ENCODE results near the gene TRAFD1.
"Not testable (repeated sequence)": the region's sequence is repeated elsewhere in the genome, so short reads cannot be mapped to it uniquely, and the experiment has no call there.

The TRAFD1 gene, protein sequence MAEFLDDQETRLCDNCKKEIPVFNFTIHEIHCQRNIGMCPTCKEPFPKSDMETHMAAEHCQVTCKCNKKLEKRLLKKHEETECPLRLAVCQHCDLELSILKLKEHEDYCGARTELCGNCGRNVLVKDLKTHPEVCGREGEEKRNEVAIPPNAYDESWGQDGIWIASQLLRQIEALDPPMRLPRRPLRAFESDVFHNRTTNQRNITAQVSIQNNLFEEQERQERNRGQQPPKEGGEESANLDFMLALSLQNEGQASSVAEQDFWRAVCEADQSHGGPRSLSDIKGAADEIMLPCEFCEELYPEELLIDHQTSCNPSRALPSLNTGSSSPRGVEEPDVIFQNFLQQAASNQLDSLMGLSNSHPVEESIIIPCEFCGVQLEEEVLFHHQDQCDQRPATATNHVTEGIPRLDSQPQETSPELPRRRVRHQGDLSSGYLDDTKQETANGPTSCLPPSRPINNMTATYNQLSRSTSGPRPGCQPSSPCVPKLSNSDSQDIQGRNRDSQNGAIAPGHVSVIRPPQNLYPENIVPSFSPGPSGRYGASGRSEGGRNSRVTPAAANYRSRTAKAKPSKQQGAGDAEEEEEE

DNA sequence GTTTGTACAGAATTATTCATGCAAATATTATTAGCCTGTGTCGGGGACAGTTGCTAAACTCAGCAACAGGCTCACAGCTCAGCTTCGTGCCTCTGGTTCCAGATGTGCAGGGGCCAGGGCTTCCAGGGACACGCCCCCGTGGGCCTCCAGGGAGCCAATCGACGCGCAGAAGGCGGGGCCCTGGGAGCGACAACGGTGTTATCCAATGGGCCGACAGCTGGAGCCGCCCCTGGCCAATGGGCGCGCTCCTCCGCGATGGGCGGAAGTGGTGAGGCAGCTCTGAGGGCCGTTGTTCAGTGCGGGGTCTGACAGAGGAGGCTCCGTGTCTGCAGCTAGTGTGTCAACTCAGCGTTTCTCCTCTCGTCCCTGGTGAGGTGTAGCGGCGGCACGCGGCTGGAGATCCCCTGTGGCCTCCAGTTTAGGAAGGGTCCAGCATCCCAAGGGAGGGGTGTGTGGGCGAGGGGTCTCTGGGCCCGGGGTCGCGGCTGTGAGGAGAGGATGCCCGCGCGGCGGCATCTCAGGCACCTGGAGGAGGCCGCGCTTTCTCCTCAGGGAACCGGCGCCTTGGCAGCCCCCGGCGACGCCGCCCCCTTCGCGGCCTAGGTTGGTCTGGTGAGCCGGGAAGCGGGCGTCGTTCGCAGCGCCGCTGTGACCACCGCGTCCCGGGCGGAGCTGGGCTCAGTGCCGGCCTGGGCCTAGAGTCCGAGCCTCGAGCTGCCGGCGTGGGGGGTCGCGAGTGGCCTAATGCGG, at the start of gene TRAFD1:
Gene TRAFD1 (plus strand): TSS at position 311 of the 750 bp plus-strand sequence. CDS start 4,963 bp downstream, outside the sequence.
- ATAC-seq (peak; percentile 100), DNase-seq (ENCODE audit: low spot score in 2 of 2) (peak; percentile 97 to 99)
- peak within 1 kb of the TSS; percentile 43 for H3K27ac Mint-ChIP-seq
- peaks cover 10% of the 10 kb centered on the region for H3K36me3 Mint-ChIP-seq
- no peaks in the 10 kb centered on the region for H3K9me3 Mint-ChIP-seq
- peaks cover 28% of the 10 kb centered on the region for H3K4me1 Mint-ChIP-seq
- peak within 1 kb of the TSS; percentile 83 for H3K4me3 Mint-ChIP-seq

DNA sequence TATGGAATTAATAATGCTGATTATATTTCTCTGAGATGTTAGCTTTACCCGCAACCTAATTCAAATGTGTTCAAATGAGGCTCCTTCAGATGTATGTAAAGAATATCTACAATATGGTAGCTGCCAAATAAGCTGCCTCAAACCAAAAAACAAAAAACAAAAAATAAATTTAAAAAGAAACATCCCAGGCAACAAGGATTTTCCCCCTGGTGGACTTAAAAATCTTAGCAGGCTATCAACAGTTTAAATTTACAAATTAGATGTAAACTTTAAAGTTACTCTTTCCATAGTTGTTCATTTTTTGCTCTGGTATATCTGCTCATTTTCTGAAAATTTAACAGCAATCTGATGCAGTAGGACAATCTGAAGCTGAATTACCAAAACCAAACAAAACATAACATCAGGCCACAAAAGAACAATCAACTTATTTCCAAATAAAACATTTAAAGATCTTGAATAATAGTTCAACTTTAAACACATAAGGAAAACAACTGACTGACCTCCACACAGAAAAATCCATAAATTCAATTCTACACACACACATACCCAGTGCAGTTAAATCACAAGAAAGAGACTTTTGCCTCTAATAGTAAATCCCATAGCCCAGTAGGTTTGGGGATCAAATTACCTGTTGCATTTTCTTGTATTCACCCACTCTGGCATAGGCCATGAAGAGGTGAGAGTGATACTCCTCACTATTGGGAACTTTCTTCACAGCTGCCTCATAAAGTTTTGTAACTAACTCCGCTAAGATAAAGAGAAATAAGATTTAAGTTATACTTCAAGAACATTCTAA, 38.1 kb upstream of the TRAFD1 start:
- Mint-ChIP-seq H3K36me3 (peaks cover 100% of the 10 kb centered on the region), H3K9me3 (no peaks in the 10 kb centered on the region), H3K4me3 (no peak overlapping the region), H3K27ac (no peak overlapping the region), H3K4me1 (peaks cover 20% of the 10 kb centered on the region)
- DNase-seq (ENCODE audit: low spot score in 2 of 2) (no peak), ATAC-seq (no peak)

DNA sequence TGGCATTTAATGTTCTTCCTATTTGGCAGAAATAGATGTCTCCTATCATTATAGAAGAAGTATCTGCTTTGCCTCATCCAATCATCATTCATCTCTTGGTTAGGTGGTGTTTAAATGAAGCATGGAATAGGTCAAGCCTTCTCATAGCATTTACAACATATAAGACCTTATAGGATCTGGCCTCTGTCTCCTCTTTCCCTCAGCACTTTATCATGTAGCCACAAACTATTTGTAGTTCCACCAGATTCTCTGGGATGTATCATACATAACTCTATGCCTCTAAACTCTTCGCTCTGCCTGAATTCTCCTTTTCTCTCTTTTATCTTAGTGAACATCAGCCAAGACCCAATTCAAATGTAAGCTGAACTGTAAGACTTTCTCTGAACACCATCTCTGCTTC, 37.5 kb upstream of the TRAFD1 start:
- ATAC-seq, result no peak
- Mint-ChIP-seq H3K36me3 (peaks cover 100% of the 10 kb centered on the region), H3K4me3 (no peak overlapping the region), H3K4me1 (peaks cover 16% of the 10 kb centered on the region), H3K27ac (no peak overlapping the region), H3K9me3 (no peaks in the 10 kb centered on the region)
- no peak for DNase-seq (ENCODE audit: low spot score in 2 of 2)

DNA sequence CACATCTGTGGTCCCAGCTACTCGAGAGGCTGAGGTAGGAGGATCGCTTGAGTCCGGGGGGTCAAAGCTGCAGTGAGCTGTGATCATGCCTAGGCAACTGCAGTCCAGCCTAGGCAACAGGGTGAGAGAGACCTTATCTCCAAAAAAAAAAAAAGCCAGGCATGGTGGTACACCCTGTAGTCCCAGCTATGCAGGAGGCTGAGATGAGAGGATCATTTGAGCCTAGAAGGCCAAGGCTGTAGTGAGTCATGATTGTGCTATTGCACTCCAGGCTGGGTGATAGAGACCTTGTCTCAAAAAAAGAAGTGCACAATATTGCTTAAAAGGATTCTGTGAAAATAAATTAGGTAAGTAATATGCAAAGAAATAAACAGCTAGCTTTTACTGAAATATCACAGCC, 33.8 kb upstream of the TRAFD1 start:
- Mint-ChIP-seq H3K9me3 (no peaks in the 10 kb centered on the region), H3K36me3 (peaks cover 92% of the 10 kb centered on the region), H3K4me1 (peaks cover 15% of the 10 kb centered on the region), H3K4me3 (no peak overlapping the region), H3K27ac (no peak overlapping the region)
- DNase-seq (ENCODE audit: low spot score in 2 of 2) (no peak), ATAC-seq (no peak)

DNA sequence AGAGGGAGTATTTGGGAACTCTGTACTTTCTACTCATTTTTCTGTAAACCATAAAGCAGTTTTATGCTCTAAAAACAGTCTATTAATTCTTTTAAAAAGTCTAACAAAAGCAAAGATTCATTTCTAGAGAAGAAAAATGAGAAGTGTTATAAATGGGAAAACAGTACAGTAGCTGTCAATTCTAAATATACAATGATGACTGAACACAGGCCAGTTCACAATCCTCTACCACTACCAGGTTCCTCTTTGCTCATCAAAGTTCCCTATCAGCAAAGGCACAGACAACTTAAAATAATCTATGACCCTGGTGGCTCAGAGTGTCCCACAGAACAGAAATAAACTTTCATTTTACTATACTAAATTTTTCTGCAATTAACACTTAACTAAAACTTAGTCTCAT, 29.3 kb upstream of the TRAFD1 start:
- Mint-ChIP-seq H3K36me3 (peaks cover 88% of the 10 kb centered on the region), H3K4me3 (peak overlapping the region; percentile 41), H3K4me1 (peaks cover 26% of the 10 kb centered on the region), H3K9me3 (no peaks in the 10 kb centered on the region), H3K27ac (peak overlapping the region; percentile 84)
- ATAC-seq, result peak; percentile 86
- DNase-seq (ENCODE audit: low spot score in 2 of 2), result no peak

DNA sequence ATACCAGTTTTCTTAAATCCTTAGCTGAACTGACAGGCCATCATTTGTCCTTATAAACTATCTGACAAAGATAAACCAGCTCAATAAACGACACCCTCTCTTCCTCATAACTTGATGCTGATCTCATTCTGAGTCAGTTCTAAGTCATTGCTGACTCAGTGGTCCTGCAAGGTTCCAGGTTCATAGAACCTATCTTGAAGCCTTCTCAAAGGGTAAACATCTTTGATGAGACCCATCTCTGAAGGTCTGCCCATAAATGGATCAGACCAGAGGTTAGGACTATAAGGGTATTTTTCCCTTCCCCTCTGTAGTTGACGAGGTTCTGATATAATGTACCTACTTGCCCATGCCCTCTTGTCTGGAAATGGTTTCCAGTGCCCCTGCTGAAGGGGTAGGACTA, 28.7 kb upstream of the TRAFD1 start:
- peak; percentile 98 for ATAC-seq
- H3K4me3 Mint-ChIP-seq, result peak overlapping the region; percentile 41
- H3K27ac Mint-ChIP-seq, result peak overlapping the region; percentile 84
- peaks cover 88% of the 10 kb centered on the region for H3K36me3 Mint-ChIP-seq
- peaks cover 29% of the 10 kb centered on the region for H3K4me1 Mint-ChIP-seq
- no peaks in the 10 kb centered on the region for H3K9me3 Mint-ChIP-seq
- DNase-seq (ENCODE audit: low spot score in 2 of 2), result peak in 1 of 2 donors; percentile 55

DNA sequence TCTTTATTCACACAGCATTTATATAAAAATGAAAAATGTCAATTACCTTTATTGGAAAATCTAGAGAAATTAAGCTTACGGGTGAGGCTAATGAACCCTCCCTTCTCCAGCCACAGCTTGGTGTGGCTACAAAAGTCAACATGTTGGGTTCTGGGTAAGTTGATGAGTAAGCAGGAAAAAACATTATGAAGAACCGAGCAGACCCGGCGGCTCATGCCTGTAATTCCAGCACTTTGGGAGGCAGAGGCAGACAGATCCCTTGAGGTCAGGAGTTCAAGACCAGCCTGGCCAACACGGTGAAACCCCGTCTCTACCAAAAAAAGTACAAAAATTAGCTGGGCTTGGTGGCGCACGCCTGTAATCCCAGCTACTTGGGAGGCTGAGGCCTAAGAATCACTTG, 27.7 kb upstream of the TRAFD1 start:
- Mint-ChIP-seq H3K9me3 (no peaks in the 10 kb centered on the region), H3K4me3 (no peak overlapping the region), H3K36me3 (peaks cover 88% of the 10 kb centered on the region), H3K4me1 (peaks cover 29% of the 10 kb centered on the region), H3K27ac (peak overlapping the region; percentile 84)
- DNase-seq (ENCODE audit: low spot score in 2 of 2) (no peak), ATAC-seq (no peak)

DNA sequence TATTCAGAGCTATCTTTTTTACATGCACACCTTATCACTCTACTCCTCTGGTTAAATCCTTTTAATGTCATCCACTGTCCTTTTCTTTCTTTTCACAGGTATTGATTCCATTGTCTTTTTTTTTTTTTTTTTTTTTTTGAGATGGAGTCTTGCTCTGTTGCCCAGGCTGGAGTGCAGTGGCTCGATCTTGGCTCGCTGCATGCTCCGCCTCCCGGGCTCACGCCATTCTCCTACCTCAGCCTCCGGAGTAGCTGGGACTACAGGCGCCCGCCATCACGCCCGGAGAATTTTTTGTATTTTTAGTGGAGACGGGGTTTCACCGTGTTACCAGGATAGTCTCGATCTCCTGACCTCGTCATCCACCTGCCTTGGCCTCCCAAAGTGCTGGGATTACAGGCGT, 24.9 kb upstream of the TRAFD1 start:
- not testable (repeated sequence) for H3K9me3 Mint-ChIP-seq; ATAC-seq; DNase-seq (ENCODE audit: low spot score in 2 of 2); H3K4me3 Mint-ChIP-seq
- Mint-ChIP-seq H3K36me3 (peaks cover 89% of the 10 kb centered on the region), H3K27ac (peak overlapping the region; percentile 69), H3K4me1 (peaks cover 43% of the 10 kb centered on the region)

DNA sequence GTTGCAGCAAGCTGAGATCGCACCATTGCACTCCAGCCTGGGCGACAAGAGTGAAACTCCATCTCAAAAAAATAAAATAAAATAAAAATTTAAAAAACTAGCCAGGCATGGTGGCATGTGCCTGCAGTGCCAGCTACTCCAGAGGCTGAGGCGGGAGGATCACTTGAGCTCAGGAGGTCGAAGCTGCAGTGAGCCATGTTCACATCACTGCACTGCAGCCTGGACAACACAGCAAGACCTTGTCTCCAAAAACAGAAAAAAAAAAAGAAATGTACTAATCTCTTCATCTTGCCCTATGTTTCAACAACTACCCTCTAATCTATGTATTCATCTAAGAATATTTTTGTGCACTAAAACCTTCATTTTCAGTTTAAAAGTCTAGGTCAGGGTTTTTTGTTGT, 23.2 kb upstream of the TRAFD1 start:
- Mint-ChIP-seq H3K36me3 (peaks cover 95% of the 10 kb centered on the region), H3K4me3 (no peak overlapping the region), H3K9me3 (no peaks in the 10 kb centered on the region), H3K27ac (no peak overlapping the region), H3K4me1 (peaks cover 41% of the 10 kb centered on the region)
- DNase-seq (ENCODE audit: low spot score in 2 of 2), result no peak
- ATAC-seq, result no peak

DNA sequence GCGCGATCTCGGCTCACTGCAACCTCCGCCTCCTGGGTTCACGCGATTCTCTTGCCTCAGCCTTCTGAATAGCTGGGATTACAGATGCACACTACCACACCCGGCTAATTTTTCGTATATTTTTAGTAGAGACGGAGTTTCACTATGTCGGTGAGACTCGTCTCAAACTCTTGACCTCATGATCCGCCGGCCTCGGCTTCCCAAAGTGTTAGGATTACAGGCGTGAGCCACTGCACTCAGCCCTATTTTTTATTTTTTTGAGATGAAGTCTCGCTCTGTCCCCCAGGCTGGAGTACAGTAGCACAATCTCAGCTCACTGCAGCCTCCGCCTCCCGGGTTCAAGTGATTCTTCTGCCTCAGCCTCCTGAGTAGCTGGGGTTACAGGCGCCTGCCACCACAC, 22.6 kb upstream of the TRAFD1 start:
- Mint-ChIP-seq H3K36me3 (peaks cover 95% of the 10 kb centered on the region), H3K4me1 (peaks cover 46% of the 10 kb centered on the region), H3K27ac (peak overlapping the region; percentile 45)
- not testable (repeated sequence) for H3K9me3 Mint-ChIP-seq; DNase-seq (ENCODE audit: low spot score in 2 of 2); H3K4me3 Mint-ChIP-seq; ATAC-seq

DNA sequence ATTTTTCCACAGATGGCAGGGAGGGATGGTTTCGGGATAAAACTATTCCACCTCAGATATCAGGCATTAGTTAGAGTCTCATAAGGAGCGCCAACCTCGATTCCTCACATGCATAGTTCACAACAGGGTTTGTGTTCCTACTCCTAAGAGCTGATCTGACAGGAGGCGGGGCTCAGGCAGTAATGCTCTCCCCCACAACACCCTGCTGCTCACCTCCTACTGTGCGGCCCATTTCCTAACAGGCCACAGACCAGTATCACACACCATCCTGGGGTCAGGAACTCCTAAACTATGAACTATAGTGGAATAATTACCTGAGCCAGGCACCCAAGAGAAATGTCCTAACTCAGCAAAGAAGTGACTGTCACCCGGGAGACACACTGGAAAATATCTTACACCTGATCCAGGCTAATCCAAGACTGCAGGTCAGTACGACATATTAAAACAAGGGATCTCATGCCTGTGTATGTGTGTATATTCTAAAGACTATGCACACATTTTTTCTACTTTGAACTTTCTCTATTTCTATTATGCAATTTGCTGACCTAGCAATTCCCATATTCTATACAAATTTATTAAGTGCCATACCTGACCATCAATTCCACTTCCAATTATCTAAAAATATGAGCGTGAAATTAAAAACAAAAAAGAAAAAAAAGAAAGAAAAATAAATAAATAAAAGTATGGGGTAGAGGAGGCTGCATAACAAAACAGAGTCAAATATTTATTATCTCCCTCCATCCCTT, 21.4 kb upstream of the TRAFD1 start:
- no peak overlapping the region for H3K4me3 Mint-ChIP-seq
- peaks cover 46% of the 10 kb centered on the region for H3K4me1 Mint-ChIP-seq
- no peaks in the 10 kb centered on the region for H3K9me3 Mint-ChIP-seq
- DNase-seq (ENCODE audit: low spot score in 2 of 2) (no peak), ATAC-seq (no peak)
- peaks cover 95% of the 10 kb centered on the region for H3K36me3 Mint-ChIP-seq
- peak overlapping the region; percentile 54 for H3K27ac Mint-ChIP-seq

DNA sequence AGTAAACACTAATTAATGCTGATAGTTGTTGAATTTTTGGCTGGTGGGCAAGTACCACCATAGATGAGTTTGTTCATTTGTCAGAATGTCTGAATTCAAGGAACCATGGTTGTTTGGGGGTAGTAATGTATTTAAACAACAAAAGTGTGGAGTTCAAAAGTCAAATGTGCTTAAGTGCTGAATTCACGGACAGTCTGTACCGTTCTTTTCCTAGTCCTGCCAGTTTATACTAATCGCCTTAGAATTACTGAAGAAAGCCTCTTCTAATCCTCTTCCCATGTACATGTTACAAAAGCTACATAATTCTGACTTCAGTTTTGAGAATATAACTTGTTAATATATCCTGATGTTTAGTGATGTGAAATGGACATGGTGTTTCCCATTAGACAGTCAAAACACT, 19.5 kb upstream of the TRAFD1 start:
- Mint-ChIP-seq H3K27ac (peak overlapping the region; percentile 96), H3K9me3 (no peaks in the 10 kb centered on the region), H3K4me1 (peaks cover 43% of the 10 kb centered on the region), H3K36me3 (peaks cover 85% of the 10 kb centered on the region), H3K4me3 (peak overlapping the region; percentile 89)
- ATAC-seq (no peak), DNase-seq (ENCODE audit: low spot score in 2 of 2) (no peak)

DNA sequence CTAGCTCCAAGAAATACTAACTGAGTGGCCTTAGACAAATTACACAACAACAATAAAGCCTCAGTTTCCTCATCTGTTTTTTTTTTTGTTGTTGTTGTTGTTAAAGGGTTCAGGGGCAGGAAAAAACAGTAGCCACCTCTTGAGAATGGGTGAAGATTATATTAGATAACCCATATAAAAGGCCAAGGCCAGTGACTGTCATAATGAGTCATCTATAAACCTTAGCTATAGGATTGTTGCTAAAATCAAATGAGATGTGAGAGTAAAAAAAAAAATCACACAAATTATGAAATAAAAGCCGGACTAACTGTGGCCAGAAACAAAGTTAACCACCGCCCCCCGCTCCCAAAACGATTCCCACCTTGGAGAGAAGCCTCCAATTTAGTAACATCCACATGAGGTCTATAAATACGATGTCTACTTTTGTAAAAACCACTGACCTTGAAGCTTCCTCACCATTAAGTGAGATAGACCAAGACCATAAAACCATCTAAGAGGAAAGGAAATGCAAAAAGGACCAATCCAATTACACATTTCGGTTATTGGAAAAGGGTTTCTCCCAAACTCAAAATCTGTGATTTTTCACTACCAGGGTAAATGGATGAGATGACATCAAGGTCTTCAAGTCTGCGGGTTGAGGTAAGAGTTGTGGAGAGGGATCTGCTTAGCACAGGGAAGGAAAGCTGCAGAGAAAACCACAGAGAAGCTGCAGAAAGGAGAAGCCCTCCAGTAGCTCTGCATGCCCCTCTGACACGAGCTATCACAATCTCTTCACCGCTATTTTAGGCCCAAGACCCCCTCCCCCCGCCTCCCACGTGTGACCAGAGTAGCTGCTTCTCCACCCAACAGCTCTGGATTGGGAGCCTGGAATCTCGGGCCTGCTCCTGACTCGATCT, 17.8 kb upstream of the TRAFD1 start:
- DNase-seq (ENCODE audit: low spot score in 2 of 2) (no peak), ATAC-seq (no peak)
- Mint-ChIP-seq H3K27ac (peak overlapping the region; percentile 96), H3K36me3 (peaks cover 69% of the 10 kb centered on the region), H3K4me3 (peak overlapping the region; percentile 89), H3K9me3 (no peaks in the 10 kb centered on the region), H3K4me1 (peaks cover 38% of the 10 kb centered on the region)

Measured in stimulated activated effector memory CD8-positive, alpha-beta T cell treated with anti-CD3 and anti-CD28 coated beads, Interleukin-12 subunit alpha, Interleukin-12 subunit beta, amount 100 ng/mL, for 72 hours (primary cell).